Kidney (tissue), 14 donors: Measurements from ENCODE around the gene PTK6. TPM values are rescaled to one million over a fixed set of nuclear protein-coding genes. Genes with fewer than 3 reads are reported as not detected.

Experiments
- DNase-seq, 5 donors: peaks; one replicate each; pipeline ENCODE4 v3.0.0-alpha.2; 2013 to 2020
- FAIRE-seq: peaks from 2 replicates; lab custom pipeline; 2012; peaks lifted over from hg19 to GRCh38; lab: Jason Lieb, UNC
- H3K27ac ChIP-seq, 2 donors: one replicate each; pipeline ENCODE4 v1.7.0; 2013; ENCODE audit warnings: low read depth in 2 of 2, low read length in 2 of 2, inconsistent platforms in 1 of 2
- H3K27me3 ChIP-seq: one replicate; pipeline ENCODE4 v1.7.1; 2013; ENCODE audit warnings: low read length, inconsistent platforms; ENCODE audit not compliant: control insufficient read depth, insufficient read depth
- H3K36me3 ChIP-seq, 3 donors: one replicate each; pipeline versions ENCODE4 v1.7.0 to v1.7.1; 2013; ENCODE audit warnings: low read length in 3 of 3, control low read depth in 1 of 3, inconsistent platforms in 1 of 3; ENCODE audit not compliant: insufficient read depth in 3 of 3, control insufficient read depth in 2 of 3
- H3K4me1 ChIP-seq, 3 donors: one replicate each; pipeline versions ENCODE4 v1.7.0 to v1.7.1; 2013; ENCODE audit warnings: low read length in 3 of 3, inconsistent platforms in 1 of 3, low read depth in 1 of 3; ENCODE audit not compliant: control insufficient read depth in 2 of 3, insufficient read depth in 2 of 3
- H3K4me3 ChIP-seq, 3 donors: one replicate each; pipeline versions ENCODE4 v1.7.0 to v1.8.1; 2013; ENCODE audit warnings: low read length in 3 of 3, control low read depth in 1 of 3, inconsistent platforms in 1 of 3
- H3K9ac ChIP-seq, 3 donors: one replicate each; pipeline versions ENCODE4 v1.7.0 to v1.7.1; 2013; ENCODE audit warnings: low read length in 3 of 3, control low read depth in 1 of 3, inconsistent platforms in 1 of 3
- H3K9me3 ChIP-seq, 3 donors: one replicate each; pipeline versions ENCODE4 v1.7.0 to v1.7.1; 2013; ENCODE audit warnings: low read length in 3 of 3, control low read depth in 1 of 3, inconsistent platforms in 1 of 3; ENCODE audit not compliant: control insufficient read depth in 2 of 3, insufficient read depth in 1 of 3
- CTCF ChIP-seq: IDR thresholded peaks from 3 replicates; pipeline ENCODE4 v1.5.1; 2012; ENCODE audit warnings: mild to moderate bottlenecking, moderate library complexity, borderline replicate concordance; ENCODE audit not compliant: insufficient read depth; ENCODE audit errors: extremely low read depth
- intact Hi-C: fragments of 100-400 bp; cut with DNase I; formaldehyde crosslinking; loops from one replicate; pipeline ENCODE4 v1.11.1; 2022
- polyA plus RNA-seq: library from polyadenylated mRNA; stranded (reverse); fragments of 350-450 nt; fragmentation: Illumina TruSeq; extraction: RNeasy Lipid Tissue Mini Kit (QIAGEN cat#74804); gene quantifications from one replicate; pipeline ENCODE4 v1.2.3, GENCODE V29; 2014; ENCODE audit warnings: low read depth, low replicate concordance; ENCODE audit not compliant: insufficient read depth
- total RNA-seq: library from RNA; stranded (reverse); fragmentation: NEBNext Ultra II Directional; extraction: Animal tissue kit (Norgen Biotek cat#: 25700); gene quantifications from one replicate; pipeline ENCODE4 v1.2.1, GENCODE V29; 2021
- donor health status: control.
- donor health status: control.
- donor health status: control.
- donor health status: control.
- donor health status: control.
- donor health status: DM: yes; HTN: yes; CAD: no.
- donor health status: Normal renal cell carcinoma (clear cell type).

The PTK6 gene
- total and polyA plus RNA-seq, 2 donors from 2014 or later, result 0.26 to 1.1 TPM

DNA sequence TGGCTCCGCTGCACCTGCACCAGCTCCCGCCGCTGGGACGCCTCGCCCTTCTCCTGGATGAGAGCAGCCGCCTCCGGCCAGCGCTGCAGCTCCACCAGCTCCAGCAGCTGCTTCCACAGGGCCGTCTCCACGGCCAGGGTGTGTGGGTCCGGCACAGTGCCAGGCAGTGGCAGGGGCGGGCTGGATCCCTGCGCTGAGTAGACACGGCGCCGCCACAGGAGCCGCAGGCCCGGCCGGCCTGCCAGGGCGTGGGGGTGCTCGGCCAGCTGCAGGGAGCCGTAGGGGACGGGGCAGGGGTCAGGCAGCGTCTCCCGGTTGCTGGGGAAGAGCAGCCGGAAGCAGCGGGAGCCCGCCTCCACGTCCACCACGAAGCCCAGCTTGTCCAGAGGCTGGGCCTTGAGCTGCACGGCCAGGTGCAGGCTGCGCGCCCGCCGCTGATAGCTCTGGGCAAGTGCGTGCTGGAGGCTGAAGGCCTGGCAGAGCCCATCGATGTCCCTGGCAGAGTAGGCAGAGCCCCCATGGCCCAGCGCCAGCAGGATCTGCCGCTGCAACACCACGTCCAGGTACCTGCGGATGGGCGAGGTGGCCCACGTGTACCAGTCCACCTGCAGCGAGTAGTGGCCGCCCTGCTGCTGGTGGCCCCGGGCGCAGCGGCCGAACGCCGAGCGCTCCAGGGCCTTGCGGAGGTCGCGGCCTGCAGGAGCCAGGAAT is 26.2 kb upstream of the PTK6 start:
- no peaks in the 10 kb centered on the region for H3K9me3 ChIP-seq
- DNase-seq (no peak), FAIRE-seq (no peak)
- no peak overlapping the region for H3K4me3 ChIP-seq
- peaks cover 0 to 3% (median 0%) of the 10 kb centered on the region in 3 donors for H3K36me3 ChIP-seq
- no peak for TF ChIP-seq CTCF
- no peaks in the 10 kb centered on the region for H3K4me1 ChIP-seq
- H3K27me3 ChIP-seq, result no peaks in the 10 kb centered on the region
- intact Hi-C loops, result no loop called here
- H3K27ac ChIP-seq, result no peak overlapping the region
- H3K9ac ChIP-seq, result no peak overlapping the region

GRCh38 chr20:63562461-63563224 is 25.5 kb upstream of the PTK6 start:
- DNase-seq (no peak), FAIRE-seq (no peak)
- Histone ChIP-seq H3K36me3 (peaks cover 0 to 3% (median 0%) of the 10 kb centered on the region in 3 donors), H3K9me3 (no peaks in the 10 kb centered on the region), H3K27ac (no peak overlapping the region), H3K27me3 (no peaks in the 10 kb centered on the region), H3K4me1 (no peaks in the 10 kb centered on the region), H3K9ac (no peak overlapping the region), H3K4me3 (no peak overlapping the region)
- TF ChIP-seq CTCF, result no peak
- intact Hi-C loops, result no loop called here

- FAIRE-seq (no peak), DNase-seq (no peak)
- TF ChIP-seq CTCF, result no peak
- H3K27me3 ChIP-seq, result no peaks in the 10 kb centered on the region
- no peaks in the 10 kb centered on the region for H3K9me3 ChIP-seq
- no peak overlapping the region for H3K27ac ChIP-seq
- H3K4me3 ChIP-seq, result no peak overlapping the region
- no peaks in the 10 kb centered on the region for H3K4me1 ChIP-seq
- intact Hi-C loops, result no loop called here
- H3K9ac ChIP-seq, result no peak overlapping the region
- peaks cover 0 to 3% (median 0%) of the 10 kb centered on the region in 3 donors for H3K36me3 ChIP-seq
These were observed 24.6 kb upstream of the PTK6 start for GRCh38 chr20:63561624-63562396.
